Caco-2 (cell line): ENCODE measurements around the gene ATP8B1. TPM values are rescaled to one million over a fixed set of nuclear protein-coding genes. Genes with fewer than 3 reads are reported as not detected.

Source experiments
- BruUV-seq: library from RNA; stranded (reverse); fragments of 400-500 nt; replicated peaks from 2 replicates; lab custom pipeline; 2021; lab: Mats Ljungman, UMichigan
- CTCF ChIA-PET: fragments of 300-600 bp; sonication (Branson Sonifier 250); formaldehyde crosslinking; loops from one replicate; lab custom pipeline; 2022; ENCODE audit warnings: antibody characterized with exemption; lab: Charles Lee
- POLR2A ChIA-PET: fragments of 300-600 bp; sonication (Branson Sonifier 250); formaldehyde crosslinking; loops from one replicate; lab custom pipeline; 2022; ENCODE audit warnings: antibody characterized with exemption; lab: Charles Lee
- DNase-seq, 2 experiments: peaks; one replicate each; pipeline versions ENCODE4 v3.0.0 to v3.0.0-alpha.2; 2020 to 2022
- H3K27me3 ChIP-seq: replicated peaks from 2 replicates; pipeline ENCODE4 v1.6.0; 2011; ENCODE audit warnings: low read length; ENCODE audit not compliant: control insufficient read depth, insufficient read depth
- H3K36me3 ChIP-seq: 2 replicates; pipeline ENCODE4 v1.5.1; 2011; ENCODE audit warnings: low read length; ENCODE audit not compliant: control insufficient read depth, insufficient read depth
- H3K4me1 ChIP-seq: fragments of 250-450 bp; sonication (Bioruptor Pico); 2 replicates; pipeline ENCODE4 v1.5.1; 2020; ENCODE audit warnings: mild to moderate bottlenecking
- H3K4me3 ChIP-seq: 2 replicates; pipeline ENCODE4 v1.5.1; 2011; ENCODE audit warnings: low read depth, mild to moderate bottlenecking, control low read depth, low read length
- H3K9me3 ChIP-seq: fragments of 250-450 bp; sonication (Bioruptor Pico); 2 replicates; pipeline ENCODE4 v1.5.1; 2020; ENCODE audit warnings: mild to moderate bottlenecking, moderate library complexity
- H3K27ac Mint-ChIP-seq: one replicate; pipeline ENCODE4 v1.8.0; 2022; ENCODE audit warnings: mixed read lengths; ENCODE audit not compliant: unreplicated experiment
- H3K27me3 Mint-ChIP-seq: one replicate; pipeline ENCODE4 v1.8.0; 2022; ENCODE audit warnings: mixed read lengths; ENCODE audit not compliant: insufficient read depth, unreplicated experiment
- H3K36me3 Mint-ChIP-seq: one replicate; pipeline ENCODE4 v1.8.0; 2022; ENCODE audit warnings: mild to moderate bottlenecking, mixed read lengths; ENCODE audit not compliant: insufficient read depth, unreplicated experiment
- H3K4me1 Mint-ChIP-seq: one replicate; pipeline ENCODE4 v1.8.0; 2022; ENCODE audit warnings: low read depth, mixed read lengths; ENCODE audit not compliant: unreplicated experiment
- H3K4me3 Mint-ChIP-seq: one replicate; pipeline ENCODE4 v1.8.0; 2022; ENCODE audit warnings: mild to moderate bottlenecking, moderate library complexity, mixed read lengths; ENCODE audit not compliant: unreplicated experiment
- H3K9me3 Mint-ChIP-seq: one replicate; pipeline ENCODE4 v1.8.0; 2022; ENCODE audit warnings: mixed read lengths; ENCODE audit not compliant: unreplicated experiment
- intact Hi-C: fragments of 100-400 bp; cut with micrococcal nuclease; formaldehyde crosslinking; loops from one replicate; pipeline ENCODE4 v1.10.0; 2022; ENCODE audit not compliant: unreplicated experiment
- total RNA-seq: library from RNA; stranded (reverse); gene quantifications from 2 replicates; pipeline ENCODE4 v1.2.3, GENCODE V29; 2022
- TF ChIP-seq, protein P1 (sequence below), 2 experiments: fragments of 200-600 bp in 1 of 2; IDR thresholded peaks; 1 replicate in 1 of 2; 2 replicates in 1 of 2; pipeline versions ENCODE4 v1.5.1 to v1.8.0; 2011 to 2022; ENCODE audit warnings: antibody characterized with exemption in 1 of 2, control low read depth in 1 of 2, inconsistent platforms in 1 of 2, low read depth in 1 of 2, low read length in 1 of 2, mild to moderate bottlenecking in 1 of 2, moderate library complexity in 1 of 2; ENCODE audit not compliant: insufficient read depth in 1 of 2, severe bottlenecking in 1 of 2, unreplicated experiment in 1 of 2

ATP8B1 gene
- total RNA-seq, 1 experiment from 2014 or later = 31.6 TPM

GRCh38 chr18:57631697-57632096 lies 171.4 kb downstream of the ATP8B1 start:
- intact Hi-C loops = loop anchor here (10.0 kb wide), 1 partner anchor 223 kb away; no protein-coding TSS in a partner anchor
- peaks cover 7% of the 10 kb centered on the region for H3K4me1 Mint-ChIP-seq
- POLR2A ChIA-PET = no interaction called here
- DNase-seq = no peak
- no peaks in the 10 kb centered on the region for H3K9me3 Mint-ChIP-seq
- CTCF ChIA-PET = no interaction called here
- TF ChIP-seq, protein P1, sequence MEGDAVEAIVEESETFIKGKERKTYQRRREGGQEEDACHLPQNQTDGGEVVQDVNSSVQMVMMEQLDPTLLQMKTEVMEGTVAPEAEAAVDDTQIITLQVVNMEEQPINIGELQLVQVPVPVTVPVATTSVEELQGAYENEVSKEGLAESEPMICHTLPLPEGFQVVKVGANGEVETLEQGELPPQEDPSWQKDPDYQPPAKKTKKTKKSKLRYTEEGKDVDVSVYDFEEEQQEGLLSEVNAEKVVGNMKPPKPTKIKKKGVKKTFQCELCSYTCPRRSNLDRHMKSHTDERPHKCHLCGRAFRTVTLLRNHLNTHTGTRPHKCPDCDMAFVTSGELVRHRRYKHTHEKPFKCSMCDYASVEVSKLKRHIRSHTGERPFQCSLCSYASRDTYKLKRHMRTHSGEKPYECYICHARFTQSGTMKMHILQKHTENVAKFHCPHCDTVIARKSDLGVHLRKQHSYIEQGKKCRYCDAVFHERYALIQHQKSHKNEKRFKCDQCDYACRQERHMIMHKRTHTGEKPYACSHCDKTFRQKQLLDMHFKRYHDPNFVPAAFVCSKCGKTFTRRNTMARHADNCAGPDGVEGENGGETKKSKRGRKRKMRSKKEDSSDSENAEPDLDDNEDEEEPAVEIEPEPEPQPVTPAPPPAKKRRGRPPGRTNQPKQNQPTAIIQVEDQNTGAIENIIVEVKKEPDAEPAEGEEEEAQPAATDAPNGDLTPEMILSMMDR (IDR thresholded peaks at IDR 0.05; ENCODE audit: insufficient read depth in 1 of 2, low read depth in 1 of 2, low read length in 1 of 2, severe bottlenecking in 1 of 2, unreplicated experiment in 1 of 2) = no peak
- Histone ChIP-seq H3K36me3 (no peaks in the 10 kb centered on the region), H3K27me3 (no peaks in the 10 kb centered on the region), H3K4me3 (no peak overlapping the region), H3K4me1 (no peaks in the 10 kb centered on the region), H3K9me3 (no peaks in the 10 kb centered on the region)
- no peaks in the 10 kb centered on the region for H3K27me3 Mint-ChIP-seq
- no TSS peak for BruUV-seq
- H3K27ac Mint-ChIP-seq = peak overlapping the region; percentile 27
- H3K4me3 Mint-ChIP-seq = peak overlapping the region; percentile 34
- peaks cover 13% of the 10 kb centered on the region for H3K36me3 Mint-ChIP-seq

DNA sequence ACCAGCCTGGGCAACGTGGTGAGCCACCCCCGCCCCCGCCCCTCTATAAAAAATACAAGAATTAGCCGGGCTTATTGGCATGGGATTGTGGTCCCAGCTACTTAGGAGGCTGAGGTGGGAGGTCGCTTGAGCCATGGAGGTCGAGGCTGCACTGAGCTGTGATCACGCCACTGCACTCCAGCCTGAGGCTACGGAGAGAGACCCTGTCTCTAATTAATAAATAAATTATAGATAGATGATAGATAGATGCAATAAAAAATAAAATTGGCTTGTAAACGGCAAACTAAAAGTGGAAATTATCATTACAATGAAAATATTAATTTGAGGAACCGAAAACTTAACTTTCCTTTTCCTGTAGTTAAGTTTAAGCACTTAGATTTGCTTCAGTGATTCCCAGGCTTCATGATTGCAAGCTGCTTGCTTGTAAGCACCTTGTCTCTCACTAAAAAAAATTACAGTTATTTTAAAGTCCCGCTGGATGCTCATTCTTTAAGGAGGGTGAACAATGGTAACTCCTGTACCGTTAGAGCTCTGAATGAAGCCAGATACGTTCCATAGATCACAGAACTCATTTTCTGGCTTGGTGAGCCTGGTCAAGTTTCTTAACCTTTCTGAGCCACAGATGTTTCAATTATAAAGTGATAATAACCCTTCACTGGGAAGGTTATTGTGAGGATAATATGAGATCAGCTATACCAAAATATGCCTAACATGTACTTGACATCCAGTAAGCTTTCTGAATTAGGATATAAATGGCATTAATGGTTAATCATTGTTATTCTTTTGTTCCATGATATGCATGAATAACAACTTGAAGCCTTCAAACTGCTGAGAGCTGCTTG lies 172.1 kb downstream of the ATP8B1 start:
- H3K4me3 ChIP-seq = peak overlapping the region; percentile 44
- H3K4me3 Mint-ChIP-seq = peak overlapping the region; percentile 85
- H3K4me1 ChIP-seq = no peaks in the 10 kb centered on the region
- POLR2A ChIA-PET = no interaction called here
- no peaks in the 10 kb centered on the region for H3K9me3 ChIP-seq
- H3K9me3 Mint-ChIP-seq = no peaks in the 10 kb centered on the region
- peaks cover 7% of the 10 kb centered on the region for H3K4me1 Mint-ChIP-seq
- no TSS peak for BruUV-seq
- DNase-seq = no peak
- peaks cover 13% of the 10 kb centered on the region for H3K36me3 Mint-ChIP-seq
- peak overlapping the region; percentile 89 for H3K27ac Mint-ChIP-seq
- TF ChIP-seq, protein P1 (IDR thresholded peaks at IDR 0.05; ENCODE audit: insufficient read depth in 1 of 2, low read depth in 1 of 2, low read length in 1 of 2, severe bottlenecking in 1 of 2, unreplicated experiment in 1 of 2) = no peak
- no peaks in the 10 kb centered on the region for H3K36me3 ChIP-seq
- intact Hi-C loops = loop anchor here (10.0 kb wide), 1 partner anchor 224 kb away; no protein-coding TSS in a partner anchor
- CTCF ChIA-PET = no interaction called here
- H3K27me3 Mint-ChIP-seq = no peaks in the 10 kb centered on the region
- H3K27me3 ChIP-seq = no peaks in the 10 kb centered on the region

DNA sequence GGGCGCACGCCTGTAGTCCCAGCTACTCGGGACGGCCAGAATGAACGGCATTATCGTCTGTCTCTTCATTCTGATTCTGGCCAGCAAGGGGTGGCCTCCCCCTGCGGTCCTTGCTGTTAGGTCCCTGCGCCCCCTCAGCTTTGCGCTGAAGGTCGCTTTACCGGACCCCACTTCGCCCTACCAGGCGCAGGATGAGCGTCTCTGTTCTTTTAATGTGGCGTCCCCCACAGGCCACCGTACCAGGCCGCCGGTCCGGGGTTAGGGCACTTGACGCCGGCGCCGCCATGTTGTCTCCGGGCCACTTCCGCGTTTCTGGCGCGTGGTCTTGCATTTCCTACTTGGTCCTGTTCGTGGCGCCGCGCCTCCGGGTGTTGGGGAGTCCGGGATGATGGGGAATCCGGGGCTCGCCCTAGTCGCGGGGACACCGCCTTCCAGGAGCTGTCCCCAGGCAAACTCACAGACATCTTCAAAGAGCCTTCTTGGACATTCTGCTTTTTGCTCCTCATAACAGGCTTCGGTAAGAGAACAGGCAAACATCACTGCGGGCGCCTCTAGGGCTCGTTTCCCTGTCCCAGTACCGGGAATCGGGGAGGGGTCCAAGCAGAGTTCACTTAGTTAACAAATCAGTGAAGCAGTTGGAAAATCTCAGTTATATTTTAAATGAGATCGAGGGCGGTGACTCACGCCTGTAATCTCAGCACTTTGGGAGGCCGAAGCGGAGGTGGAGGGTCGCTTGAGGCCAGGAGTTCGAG lies 172.9 kb downstream of the ATP8B1 start:
- Mint-ChIP-seq H3K27me3 (no peaks in the 10 kb centered on the region), H3K4me1 (peaks cover 7% of the 10 kb centered on the region), H3K9me3 (no peaks in the 10 kb centered on the region), H3K4me3 (peak overlapping the region; percentile 85), H3K27ac (peak overlapping the region; percentile 89), H3K36me3 (peaks cover 13% of the 10 kb centered on the region)
- Histone ChIP-seq H3K36me3 (no peaks in the 10 kb centered on the region), H3K4me1 (no peaks in the 10 kb centered on the region), H3K9me3 (no peaks in the 10 kb centered on the region), H3K4me3 (peak overlapping the region; percentile 44), H3K27me3 (no peaks in the 10 kb centered on the region)
- ChIA-PET CTCF (no interaction called here), POLR2A (no interaction called here)
- TF ChIP-seq, protein P1 (IDR thresholded peaks at IDR 0.05; ENCODE audit: insufficient read depth in 1 of 2, low read depth in 1 of 2, low read length in 1 of 2, severe bottlenecking in 1 of 2, unreplicated experiment in 1 of 2) = peak; percentile 27 to 58
- DNase-seq = peak; percentile 88 to 91
- intact Hi-C loops = loop anchor here (10.0 kb wide), 1 partner anchor 225 kb away; no protein-coding TSS in a partner anchor
- TSS peak; percentile 69 for BruUV-seq
